GM13977 (cell line): Measurements from ENCODE around the gene NRN1.
"Not testable (repeated sequence)": the region's sequence is repeated elsewhere in the genome, so short reads cannot be mapped to it uniquely, and the experiment has no call there.

Experiments
- DNase-seq: peaks from one replicate; pipeline ENCODE4 v3.0.0; 2012; ENCODE audit warnings: low spot score
- CTCF ChIP-seq: IDR thresholded peaks from 2 replicates; pipeline ENCODE4 v1.5.1; 2012; ENCODE audit warnings: mild to moderate bottlenecking, control low read depth; ENCODE audit not compliant: insufficient read depth; ENCODE audit errors: extremely low read depth, missing control alignments
- in situ Hi-C: fragments of 300-500 bp; cut with MboI; formaldehyde crosslinking; loops from one replicate; pipeline ENCODE4 v1.12.0; 2022; ENCODE audit warnings: low sequenced_read_pairs, low pct_unique_long_range_greater_than_20kb, mixed read lengths, inconsistent platforms; ENCODE audit not compliant: unreplicated experiment

The NRN1 gene

GRCh38 chr6:6026513-6027205 lies 19.9 kb upstream of the NRN1 start:
- in situ Hi-C loops = no loop called here
- TF ChIP-seq CTCF = no peak
- DNase-seq = no peak

- in situ Hi-C loops = no loop called here
- DNase-seq = no peak
- TF ChIP-seq CTCF = no peak
Observed at GRCh38 chr6:6025736-6026135, 19.0 kb upstream of the NRN1 start.

GRCh38 chr6:6024220-6024619 lies 17.5 kb upstream of the NRN1 start:
- in situ Hi-C loops = no loop called here
- no peak for TF ChIP-seq CTCF
- DNase-seq = no peak

- DNase-seq, in situ Hi-C loops: not testable (repeated sequence)
Observed at GRCh38 chr6:6022841-6023240, 16.1 kb upstream of the NRN1 start.

GRCh38 chr6:6008648-6009421 lies 2.1 kb upstream of the NRN1 start:
- peak; percentile 96 for DNase-seq
- in situ Hi-C loops = no loop called here
- TF ChIP-seq CTCF = no peak

- in situ Hi-C loops = no loop called here
- DNase-seq = no peak
- no peak for TF ChIP-seq CTCF
Observed at GRCh38 chr6:6008089-6008647, 1.4 kb upstream of the NRN1 start.

- DNase-seq = peak; percentile 75
- TF ChIP-seq CTCF = peak; percentile 46
- in situ Hi-C loops = no loop called here
Observed at GRCh38 chr6:6007366-6008088, 802 bp upstream of the NRN1 start.
